H1 (cell line): ENCODE measurements around the gene MAGI2. TPM values are rescaled to one million over a fixed set of nuclear protein-coding genes. Genes with fewer than 3 reads are reported as not detected.

Experiments used
- CTCF ChIA-PET: fragments of 300-600 bp; sonication (Branson Sonifier 250); formaldehyde crosslinking; loops from one replicate; lab custom pipeline; 2021; ENCODE audit not compliant: partially characterized antibody; lab: Charles Lee
- POLR2A ChIA-PET: fragments of 300-600 bp; sonication (Branson Sonifier 250); formaldehyde crosslinking; loops from one replicate; lab custom pipeline; 2021; ENCODE audit warnings: inconsistent platforms; ENCODE audit not compliant: partially characterized antibody; lab: Charles Lee
- DNase-seq, 2 experiments: peaks; one replicate each; pipeline versions ENCODE4 v3.0.0 to v3.0.0-alpha.2; 2010 to 2022; ENCODE audit warnings: low spot score in 2 of 2, low read depth in 1 of 2, mixed read lengths in 1 of 2
- FAIRE-seq: peaks from 2 replicates; lab custom pipeline; 2011; peaks lifted over from hg19 to GRCh38; lab: Jason Lieb, UNC
- H2AFZ ChIP-seq: 2 replicates; pipeline ENCODE4 v1.8.1; 2012; ENCODE audit warnings: low read length, inconsistent platforms
- H2AK5ac ChIP-seq: 2 replicates; pipeline ENCODE4 v1.6.1; 2013; ENCODE audit warnings: low read depth, low read length
- H2BK120ac ChIP-seq: replicated peaks from 2 replicates; pipeline ENCODE3; 2013; ENCODE audit warnings: low read depth, low read length, inconsistent platforms
- H2BK12ac ChIP-seq: 2 replicates; pipeline ENCODE4 v1.6.1; 2013; ENCODE audit warnings: low read depth, low read length
- H2BK15ac ChIP-seq: 2 replicates; pipeline ENCODE4 v1.6.1; 2013; ENCODE audit warnings: low read length
- H2BK20ac ChIP-seq: 2 replicates; pipeline ENCODE4 v1.6.1; 2013; ENCODE audit warnings: low read length
- H2BK5ac ChIP-seq: 2 replicates; pipeline ENCODE4 v1.6.1; 2013; ENCODE audit warnings: low read depth, low read length
- H3K14ac ChIP-seq: 2 replicates; pipeline ENCODE4 v1.6.1; 2013; ENCODE audit warnings: inconsistent platforms; ENCODE audit not compliant: insufficient read length
- H3K18ac ChIP-seq: 2 replicates; pipeline ENCODE4 v1.6.1; 2013; ENCODE audit warnings: low read length; ENCODE audit errors: extremely low read depth
- H3K23ac ChIP-seq: 2 replicates; pipeline ENCODE4 v1.6.1; 2013; ENCODE audit warnings: inconsistent platforms; ENCODE audit not compliant: insufficient read length
- H3K23me2 ChIP-seq: 2 replicates; pipeline ENCODE4 v1.6.1; 2013; ENCODE audit warnings: low read depth, low read length
- H3K27ac ChIP-seq: 2 replicates; pipeline ENCODE4 v1.6.1; 2011; ENCODE audit warnings: low read depth, low read length, inconsistent platforms
- H3K27me3 ChIP-seq, 4 experiments: replicated peaks in 1 of 4; 1 replicate in 1 of 4; 2 replicates in 3 of 4; pipeline versions ENCODE4 v1.6.1 to v1.8.1; 2011 to 2013; ENCODE audit warnings: low read length in 3 of 4, mild to moderate bottlenecking in 3 of 4, inconsistent platforms in 2 of 4, mixed read lengths in 2 of 4, moderate library complexity in 1 of 4; ENCODE audit not compliant: control insufficient read depth in 3 of 4, insufficient read depth in 3 of 4; ENCODE audit errors: extremely low read depth in 1 of 4
- H3K36me3 ChIP-seq, 4 experiments: 2 replicates each; pipeline versions ENCODE4 v1.6.1 to v1.8.1; 2011 to 2013; ENCODE audit warnings: mild to moderate bottlenecking in 4 of 4, low read length in 3 of 4, moderate library complexity in 2 of 4, control low read depth in 1 of 4, inconsistent platforms in 1 of 4; ENCODE audit not compliant: insufficient read depth in 4 of 4, control insufficient read depth in 2 of 4
- H3K4ac ChIP-seq: replicated peaks from 2 replicates; pipeline ENCODE3; 2013; ENCODE audit warnings: low read length, low read depth, mixed read lengths, inconsistent platforms; ENCODE audit not compliant: insufficient read length
- H3K4me1 ChIP-seq, 4 experiments: replicated peaks in 1 of 4; 1 replicate in 1 of 4; 2 replicates in 3 of 4; pipeline versions ENCODE4 v1.6.1 to v1.8.1; 2011 to 2013; ENCODE audit warnings: low read length in 3 of 4, inconsistent platforms in 2 of 4, mixed read lengths in 1 of 4; ENCODE audit not compliant: insufficient read depth in 4 of 4, control insufficient read depth in 3 of 4
- H3K4me2 ChIP-seq, 2 experiments: 2 replicates each; pipeline versions ENCODE4 v1.6.1 to v1.8.1; 2011 to 2013; ENCODE audit warnings: low read depth in 2 of 2, low read length in 2 of 2, control low read depth in 1 of 2, inconsistent platforms in 1 of 2, mild to moderate bottlenecking in 1 of 2; ENCODE audit not compliant: insufficient read depth in 1 of 2
- H3K4me3 ChIP-seq, 4 experiments: fragments of 200-600, 300-600 bp in 1 of 4; sonication (generic), shearing (Covaris generic), sonication (Bioruptor Twin) in 1 of 4; 2 replicates each; pipeline versions ENCODE4 v1.5.1 to v1.8.1; 2011 to 2016; ENCODE audit warnings: low read length in 4 of 4, low read depth in 3 of 4, control low read depth in 2 of 4, inconsistent platforms in 2 of 4, mild to moderate bottlenecking in 2 of 4, mixed read lengths in 1 of 4, moderate library complexity in 1 of 4; ENCODE audit not compliant: insufficient read depth in 2 of 4; ENCODE audit errors: extremely low read depth in 1 of 4
- H3K56ac ChIP-seq: replicated peaks from 2 replicates; pipeline ENCODE3; 2013; ENCODE audit warnings: low read depth, mild to moderate bottlenecking, mixed read lengths, low read length, inconsistent platforms; ENCODE audit not compliant: insufficient read length
- H3K79me1 ChIP-seq: 2 replicates; pipeline ENCODE4 v1.6.1; 2013; ENCODE audit warnings: low read depth, low read length, control low read depth
- H3K79me2 ChIP-seq, 2 experiments: 2 replicates each; pipeline versions ENCODE4 v1.6.1 to v1.8.1; 2012 to 2013; ENCODE audit warnings: low read length in 2 of 2, mild to moderate bottlenecking in 2 of 2, inconsistent platforms in 1 of 2; ENCODE audit not compliant: insufficient read depth in 2 of 2, control insufficient read depth in 1 of 2
- H3K9ac ChIP-seq, 4 experiments: replicated peaks in 1 of 4; 1 replicate in 1 of 4; 2 replicates in 3 of 4; pipeline versions ENCODE4 v1.6.1 to v1.8.1; 2011 to 2013; ENCODE audit warnings: low read depth in 3 of 4, low read length in 3 of 4, control low read depth in 2 of 4, mild to moderate bottlenecking in 2 of 4, moderate library complexity in 2 of 4, inconsistent platforms in 1 of 4; ENCODE audit errors: extremely low read depth in 1 of 4
- H3K9me3 ChIP-seq, 2 experiments: 2 replicates each; pipeline versions ENCODE4 v1.6.1 to v1.8.1; 2012 to 2013; ENCODE audit warnings: mild to moderate bottlenecking in 2 of 2, moderate library complexity in 2 of 2, control low read depth in 1 of 2, inconsistent platforms in 1 of 2, low read depth in 1 of 2, low read length in 1 of 2, mixed read lengths in 1 of 2; ENCODE audit not compliant: insufficient read depth in 2 of 2
- H4K20me1 ChIP-seq, 2 experiments: replicated peaks in 1 of 2; 2 replicates each; pipeline versions ENCODE3 to v1.8.1; 2011 to 2013; ENCODE audit warnings: inconsistent platforms in 2 of 2, low read length in 2 of 2, mild to moderate bottlenecking in 1 of 2; ENCODE audit not compliant: insufficient read depth in 2 of 2, control insufficient read depth in 1 of 2
- H4K5ac ChIP-seq: 2 replicates; pipeline ENCODE4 v1.6.1; 2013; ENCODE audit warnings: low read length, low read depth, mixed read lengths, inconsistent platforms; ENCODE audit not compliant: insufficient read length
- H4K8ac ChIP-seq: 2 replicates; pipeline ENCODE4 v1.8.0; 2013; ENCODE audit warnings: mild to moderate bottlenecking, moderate library complexity, low read length, inconsistent platforms; ENCODE audit not compliant: insufficient read depth; ENCODE audit errors: extremely low read depth
- H4K91ac ChIP-seq: replicated peaks from 2 replicates; pipeline ENCODE3; 2013; ENCODE audit warnings: low read length, mixed read lengths, inconsistent platforms; ENCODE audit not compliant: insufficient read length
- ATF3 ChIP-seq: IDR thresholded peaks from 2 replicates; pipeline ENCODE4 v1.6.1; 2011; ENCODE audit warnings: low read depth, mild to moderate bottlenecking, low read length; ENCODE audit not compliant: insufficient read depth
- CEBPB ChIP-seq: IDR thresholded peaks from 2 replicates; pipeline ENCODE4 v1.6.1; 2012; ENCODE audit warnings: low read depth, low read length
- CHD2 ChIP-seq: IDR thresholded peaks from 2 replicates; pipeline ENCODE4 v1.6.1; 2012; ENCODE audit warnings: low read length, improper control_type of control experiment
- EGR1 ChIP-seq: IDR thresholded peaks from 2 replicates; pipeline ENCODE4 v1.6.1; 2011; ENCODE audit warnings: low read depth, low read length, borderline replicate concordance
- FOSL1 ChIP-seq: IDR thresholded peaks from 2 replicates; pipeline ENCODE4 v1.6.1; 2011; ENCODE audit warnings: mild to moderate bottlenecking, low read depth, low read length, moderate library complexity; ENCODE audit not compliant: insufficient read depth
- KDM4A ChIP-seq: IDR thresholded peaks from one replicate; pipeline ENCODE4 v1.7.1; 2012; ENCODE audit warnings: low read depth, mild to moderate bottlenecking, moderate library complexity, low read length, inconsistent platforms; ENCODE audit not compliant: severe bottlenecking
- MAFK ChIP-seq: IDR thresholded peaks from 2 replicates; pipeline ENCODE4 v1.6.1; 2012; ENCODE audit warnings: low read depth, mild to moderate bottlenecking, improper control_type of control experiment, low read length
- RAD21 ChIP-seq, 2 experiments: IDR thresholded peaks in 1 of 2; conservative IDR thresholded peaks in 1 of 2; 2 replicates each; pipeline ENCODE4 v1.6.1; 2011; ENCODE audit warnings: low read depth in 2 of 2, low read length in 2 of 2, improper control_type of control experiment in 1 of 2, inconsistent platforms in 1 of 2, mild to moderate bottlenecking in 1 of 2, moderate library complexity in 1 of 2
- SRF ChIP-seq: IDR thresholded peaks from 2 replicates; pipeline ENCODE4 v1.6.1; 2011; ENCODE audit warnings: mild to moderate bottlenecking, low read depth, low read length, moderate library complexity
- TAF7 ChIP-seq: optimal IDR thresholded peaks from 2 replicates; pipeline ENCODE3; 2011; ENCODE audit warnings: low read depth, mild to moderate bottlenecking, inconsistent platforms, low read length, moderate library complexity, borderline replicate concordance
- TEAD4 ChIP-seq: IDR thresholded peaks from 2 replicates; pipeline ENCODE4 v1.6.1; 2012; ENCODE audit warnings: low read depth, low read length, inconsistent platforms, mixed read lengths
- USF2 ChIP-seq: IDR thresholded peaks from 2 replicates; pipeline ENCODE4 v1.6.1; 2011; ENCODE audit warnings: low read length, improper control_type of control experiment
- WGBS, 2 experiments: shearing (Covaris generic) in 1 of 2; methylation state at CpG; one replicate each; pipeline versions ENCODE4 v1.1.6 to v1.1.7; 2013 to 2015; ENCODE audit warnings: low lambda C conversion rate in 2 of 2, mixed read lengths in 2 of 2, inconsistent platforms in 1 of 2, low coverage in 1 of 2, missing lambda C conversion rate in 1 of 2; ENCODE audit not compliant: insufficient replicate concordance in 2 of 2, insufficient coverage in 1 of 2, insufficient read length in 1 of 2; ENCODE audit errors: extremely low coverage in 1 of 2, missing lambda C conversion rate in 1 of 2; 5-methylcytosine and 5-hydroxymethylcytosine counted together
- polyA plus RNA-seq, 7 experiments: library from polyadenylated mRNA; depleted of rRNA in 3 of 7; stranded (reverse) in 5 of 7; unstranded in 2 of 7; fragments of >200 nt in 5 of 7; fragments of 200-250 nt in 2 of 7; gene quantifications; 1 replicate in 5 of 7; 2 replicates in 1 of 7; 4 replicates in 1 of 7; pipeline versions ENCODE4 v1.2.1 to v1.2.3, GENCODE V29; 2011 to 2013; ENCODE audit warnings: missing spikeins in 2 of 7, mixed read lengths in 2 of 7
- total RNA-seq: library from RNA; stranded (reverse); fragmentation: NEBNext Ultra II Directional; extraction: Animal tissue kit (Norgen Biotek cat#: 25700); gene quantifications from 2 replicates; pipeline ENCODE4 v1.2.1, GENCODE V29; 2021

The MAGI2 gene
- total and polyA plus RNA-seq, 2 of the 8 experiments (the other 6 are each of a cell fraction or from before 2014, with no cell fraction given), result 6.0 to 27.3 TPM

- Histone ChIP-seq H3K9me3 (no peaks in the 10 kb centered on the region), H3K27ac (no peak overlapping the region), H3K79me2 (no peaks in the 10 kb centered on the region), H3K4ac (no peak overlapping the region), H3K4me2 (no peak overlapping the region), H3K23me2 (no peaks in the 10 kb centered on the region), H3K4me3 (no peak overlapping the region), H2BK20ac (no peak overlapping the region), H2AFZ (no peak overlapping the region), H4K91ac (no peak overlapping the region), H4K8ac (no peak overlapping the region), H2AK5ac (no peak overlapping the region), H3K14ac (no peak overlapping the region), H2BK5ac (no peak overlapping the region), H3K18ac (no peak overlapping the region), H2BK15ac (no peak overlapping the region), H3K79me1 (no peaks in the 10 kb centered on the region), H3K36me3 (no peaks in the 10 kb centered on the region), H2BK120ac (no peak overlapping the region), H4K5ac (no peak overlapping the region), H3K9ac (no peak overlapping the region), H3K27me3 (no peaks in the 10 kb centered on the region), H4K20me1 (peaks cover 0 to 1% of the 10 kb centered on the region in 2 experiments), H3K23ac (no peak overlapping the region), H3K4me1 (peaks cover 0 to 9% (median 2%) of the 10 kb centered on the region in 4 experiments; a peak in 2 of 7 replicates), H3K56ac (no peak overlapping the region), H2BK12ac (no peak overlapping the region)
- 95% methylated on average over 1 of the region's 1 CpG; no CpG with 5 or more reads in 1 of the 2 experiments for WGBS, 2 experiments
- no peak for FAIRE-seq
- ChIA-PET CTCF (interaction anchor here (0.8 to 1.7 kb wide), 2 partner anchors 84 to 198 kb away, joined by 3 to 10 read pairs; no protein-coding TSS in a partner anchor), POLR2A (no interaction called here)
- no peak for DNase-seq
- no peak for TF ChIP-seq SRF
- no peak for TF ChIP-seq CHD2
- TF ChIP-seq CEBPB, result no peak
- TF ChIP-seq FOSL1, result no peak
- TF ChIP-seq TEAD4, result no peak
- TF ChIP-seq ATF3, result no peak
- no peak for TF ChIP-seq EGR1
- TF ChIP-seq KDM4A, result no peak
- no peak for TF ChIP-seq MAFK
- no peak for TF ChIP-seq TAF7
- TF ChIP-seq RAD21 (IDR thresholded peaks at IDR 0.05 in 1 of 2, conservative IDR thresholded peaks at IDR 0.05 in 1 of 2; ENCODE audit: low read depth in 2 of 2, low read length in 2 of 2), result no peak
- TF ChIP-seq USF2, result no peak
Observed at GRCh38 chr7:78218051-78218450, 1235.4 kb downstream of the MAGI2 start.
